ENCODE results near the gene NCK1. TPM values are rescaled to one million over a fixed set of nuclear protein-coding genes. Genes with fewer than 3 reads are reported as not detected.

NCK1 gene
- total RNA-seq, 1 donor from 2014 or later, result 38.1 TPM

- peaks cover 4% of the 10 kb centered on the region for H3K9me3 Mint-ChIP-seq (ENCODE audit: low read depth)
- no peak for DNase-seq (ENCODE audit: low spot score)
- H3K27ac Mint-ChIP-seq (ENCODE audit: unreplicated experiment), result no peak overlapping the region
- no peak for TF ChIP-seq CTCF (IDR thresholded peaks at IDR 0.05)
- H3K4me1 Mint-ChIP-seq (ENCODE audit: low read depth), result peaks cover 36% of the 10 kb centered on the region
- peaks cover 5% of the 10 kb centered on the region for H3K36me3 Mint-ChIP-seq (ENCODE audit: low read depth)
- no peaks in the 10 kb centered on the region for H3K27me3 Mint-ChIP-seq (ENCODE audit: low read depth)
- H3K4me3 Mint-ChIP-seq (ENCODE audit: unreplicated experiment), result no peak overlapping the region
Measured at GRCh38 chr3:136909187-136909586, 47.2 kb downstream of the NCK1 start.

- Mint-ChIP-seq H3K36me3 (ENCODE audit: low read depth) (peaks cover 3% of the 10 kb centered on the region), H3K9me3 (ENCODE audit: low read depth) (no peaks in the 10 kb centered on the region), H3K4me3 (ENCODE audit: unreplicated experiment) (no peak overlapping the region), H3K27me3 (ENCODE audit: low read depth) (no peaks in the 10 kb centered on the region), H3K27ac (ENCODE audit: unreplicated experiment) (no peak overlapping the region), H3K4me1 (ENCODE audit: low read depth) (peaks cover 36% of the 10 kb centered on the region)
- TF ChIP-seq CTCF (IDR thresholded peaks at IDR 0.05), result no peak
- no peak for DNase-seq (ENCODE audit: low spot score)
Measured at GRCh38 chr3:136910697-136911096, 48.7 kb downstream of the NCK1 start.

GRCh38 chr3:136913168-136913567 lies 51.2 kb downstream of the NCK1 start:
- H3K9me3 Mint-ChIP-seq (ENCODE audit: low read depth), result no peaks in the 10 kb centered on the region
- no peaks in the 10 kb centered on the region for H3K36me3 Mint-ChIP-seq (ENCODE audit: low read depth)
- H3K27ac Mint-ChIP-seq (ENCODE audit: unreplicated experiment), result no peak overlapping the region
- TF ChIP-seq CTCF (IDR thresholded peaks at IDR 0.05), result no peak
- no peak for DNase-seq (ENCODE audit: low spot score)
- H3K4me1 Mint-ChIP-seq (ENCODE audit: low read depth), result peaks cover 33% of the 10 kb centered on the region
- H3K4me3 Mint-ChIP-seq (ENCODE audit: unreplicated experiment), result no peak overlapping the region
- no peaks in the 10 kb centered on the region for H3K27me3 Mint-ChIP-seq (ENCODE audit: low read depth)

GRCh38 chr3:136914739-136915138 lies 52.7 kb downstream of the NCK1 start:
- no peak overlapping the region for H3K4me3 Mint-ChIP-seq (ENCODE audit: unreplicated experiment)
- no peaks in the 10 kb centered on the region for H3K27me3 Mint-ChIP-seq (ENCODE audit: low read depth)
- no peaks in the 10 kb centered on the region for H3K36me3 Mint-ChIP-seq (ENCODE audit: low read depth)
- peaks cover 24% of the 10 kb centered on the region for H3K4me1 Mint-ChIP-seq (ENCODE audit: low read depth)
- DNase-seq (ENCODE audit: low spot score), result no peak
- no peak overlapping the region for H3K27ac Mint-ChIP-seq (ENCODE audit: unreplicated experiment)
- no peak for TF ChIP-seq CTCF (IDR thresholded peaks at IDR 0.05)
- no peaks in the 10 kb centered on the region for H3K9me3 Mint-ChIP-seq (ENCODE audit: low read depth)

- TF ChIP-seq CTCF (IDR thresholded peaks at IDR 0.05), result no peak
- Mint-ChIP-seq H3K4me3 (ENCODE audit: unreplicated experiment) (no peak overlapping the region), H3K27ac (ENCODE audit: unreplicated experiment) (no peak overlapping the region), H3K4me1 (ENCODE audit: low read depth) (peaks cover 12% of the 10 kb centered on the region), H3K9me3 (ENCODE audit: low read depth) (peaks cover 4% of the 10 kb centered on the region), H3K36me3 (ENCODE audit: low read depth) (peaks cover 2% of the 10 kb centered on the region), H3K27me3 (ENCODE audit: low read depth) (no peaks in the 10 kb centered on the region)
- DNase-seq (ENCODE audit: low spot score), result no peak
Measured at GRCh38 chr3:136916223-136916622, 54.2 kb downstream of the NCK1 start.

Measured in chondrocyte (in vitro differentiated cells).